ENCODE data around the gene TMEM201. TPM values are rescaled to one million over a fixed set of nuclear protein-coding genes. Genes with fewer than 3 reads are reported as not detected.

TMEM201 gene
- total and polyA plus RNA-seq, 2 of the 13 experiments (the other 11 are each of a cell fraction or from before 2014, with no cell fraction given): 1.5 to 8.2 TPM

DNA sequence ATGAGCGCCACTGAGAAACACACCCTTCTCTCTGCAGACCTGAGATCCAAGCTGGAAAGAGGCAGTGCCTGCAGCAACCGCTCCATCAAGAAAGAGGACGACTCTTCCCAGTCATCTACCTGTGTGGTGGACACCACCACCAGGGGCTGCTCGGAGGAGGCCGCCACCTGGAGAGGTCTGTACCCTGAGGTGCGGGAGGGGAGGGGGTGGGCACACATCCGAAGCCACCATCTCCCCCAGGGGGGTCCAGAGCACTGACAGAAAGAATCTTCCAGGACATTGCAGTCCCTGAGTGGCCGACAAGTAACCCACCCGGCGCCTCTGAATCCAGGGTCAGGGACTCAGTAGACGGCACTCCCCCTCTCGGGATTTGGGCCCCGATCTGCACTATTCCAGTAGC lies 23.0 kb downstream of the TMEM201 start (continued):
- TF ChIP-seq, protein P1, sequence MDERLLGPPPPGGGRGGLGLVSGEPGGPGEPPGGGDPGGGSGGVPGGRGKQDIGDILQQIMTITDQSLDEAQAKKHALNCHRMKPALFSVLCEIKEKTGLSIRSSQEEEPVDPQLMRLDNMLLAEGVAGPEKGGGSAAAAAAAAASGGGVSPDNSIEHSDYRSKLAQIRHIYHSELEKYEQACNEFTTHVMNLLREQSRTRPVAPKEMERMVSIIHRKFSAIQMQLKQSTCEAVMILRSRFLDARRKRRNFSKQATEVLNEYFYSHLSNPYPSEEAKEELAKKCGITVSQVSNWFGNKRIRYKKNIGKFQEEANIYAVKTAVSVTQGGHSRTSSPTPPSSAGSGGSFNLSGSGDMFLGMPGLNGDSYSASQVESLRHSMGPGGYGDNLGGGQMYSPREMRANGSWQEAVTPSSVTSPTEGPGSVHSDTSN (CRISPR knock-in tag; IDR thresholded peaks at IDR 0.05): no peak
- no peak for TF ChIP-seq ZNF143 (CRISPR knock-in tag; IDR thresholded peaks at IDR 0.05)
- TF ChIP-seq NRL (CRISPR knock-in tag; IDR thresholded peaks at IDR 0.05; ENCODE audit: borderline replicate concordance): no peak
- no peak for TF ChIP-seq SNAI1 (CRISPR knock-in tag; IDR thresholded peaks at IDR 0.05; ENCODE audit: borderline replicate concordance)
- no peak for TF ChIP-seq ZNF709 (CRISPR knock-in tag; IDR thresholded peaks at IDR 0.05)
- TF ChIP-seq, protein P2, sequence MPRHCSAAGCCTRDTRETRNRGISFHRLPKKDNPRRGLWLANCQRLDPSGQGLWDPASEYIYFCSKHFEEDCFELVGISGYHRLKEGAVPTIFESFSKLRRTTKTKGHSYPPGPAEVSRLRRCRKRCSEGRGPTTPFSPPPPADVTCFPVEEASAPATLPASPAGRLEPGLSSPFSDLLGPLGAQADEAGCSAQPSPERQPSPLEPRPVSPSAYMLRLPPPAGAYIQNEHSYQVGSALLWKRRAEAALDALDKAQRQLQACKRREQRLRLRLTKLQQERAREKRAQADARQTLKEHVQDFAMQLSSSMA (CRISPR knock-in tag; IDR thresholded peaks at IDR 0.05): no peak
- TF ChIP-seq, protein P3, sequence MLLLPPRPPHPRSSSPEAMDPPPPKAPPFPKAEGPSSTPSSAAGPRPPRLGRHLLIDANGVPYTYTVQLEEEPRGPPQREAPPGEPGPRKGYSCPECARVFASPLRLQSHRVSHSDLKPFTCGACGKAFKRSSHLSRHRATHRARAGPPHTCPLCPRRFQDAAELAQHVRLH (CRISPR knock-in tag; IDR thresholded peaks at IDR 0.05; ENCODE audit: borderline replicate concordance, low read depth): no peak

DNA sequence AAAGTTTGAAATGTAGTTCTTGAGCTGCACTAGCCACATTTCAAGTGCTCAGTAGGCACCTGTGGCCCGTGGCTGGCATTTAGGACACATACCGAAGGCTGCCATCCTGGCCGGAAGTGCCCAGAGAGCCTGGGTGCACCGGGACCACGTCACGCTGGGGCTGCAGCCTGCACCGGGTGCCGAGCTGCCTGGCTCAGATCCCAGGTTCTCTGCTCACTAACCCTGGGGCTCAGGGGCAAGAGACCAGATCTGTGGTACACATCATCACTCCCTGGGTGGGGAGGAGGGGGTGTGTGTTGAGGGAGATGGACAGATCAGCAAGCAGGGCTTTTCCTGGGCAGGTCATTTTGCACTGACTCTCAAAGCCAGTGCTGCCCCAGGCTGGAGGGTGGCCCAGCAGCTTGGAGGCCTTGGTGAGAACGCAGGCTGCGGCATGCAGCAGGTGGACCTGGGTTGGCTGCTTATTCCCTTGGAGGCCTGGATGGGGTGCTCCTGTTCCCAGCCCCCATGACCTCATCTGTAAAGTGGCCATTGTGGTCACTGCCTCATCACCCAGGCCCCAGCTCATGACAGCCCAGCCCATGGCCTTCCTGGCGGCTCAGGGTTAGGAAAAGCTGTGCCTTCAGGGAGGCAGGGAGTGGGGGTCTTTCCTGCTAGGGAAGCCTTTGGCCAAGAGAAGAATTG lies 23.6 kb downstream of the TMEM201 start:
- Histone ChIP-seq H3K4me1 (ENCODE audit: insufficient read depth, low read length) (0 out of 2 replicates have a peak, but pooled peaks cover 5% of the 10 kb centered on the region), H3K9ac (ENCODE audit: insufficient read depth, low read depth, low read length) (no peak overlapping the region), H3K27me3 (ENCODE audit: control insufficient read depth in 1 of 2, insufficient read depth in 2 of 2, low read length in 2 of 2) (no peaks in the 10 kb centered on the region), H4K20me1 (ENCODE audit: insufficient read depth, low read length) (no peaks in the 10 kb centered on the region), H3K79me2 (ENCODE audit: insufficient read depth, low read length) (no peaks in the 10 kb centered on the region), H2AFZ (ENCODE audit: low read length) (no peak overlapping the region), H3K4me2 (ENCODE audit: low read depth, low read length) (no peak overlapping the region), H3K36me3 (replicated peaks in 1 of 2; ENCODE audit: control insufficient read depth in 1 of 2, insufficient read depth in 2 of 2, low read length in 2 of 2) (peaks cover 16 to 27% of the 10 kb centered on the region in 2 experiments; a peak in 3 of 5 replicates), H3K4me3 (replicated peaks in 1 of 3; ENCODE audit: insufficient read depth in 1 of 3, low read depth in 2 of 3, low read length in 3 of 3) (no peak overlapping the region), H3K27ac (ENCODE audit: extremely low read length, insufficient read depth, low read length) (no peak overlapping the region), H3K9me3 (ENCODE audit: low read length) (no peaks in the 10 kb centered on the region)
- intact Hi-C loops (cut with micrococcal nuclease; ENCODE audit: unreplicated experiment): no loop called here
- 95% methylated on average over 9 of the region's 11 CpGs for WGBS (ENCODE audit: low lambda C conversion rate)
- ChIA-PET CTCF (ENCODE audit: low intra/inter-chr PET ratio, low total read pairs) (no interaction called here), POLR2A (no interaction called here)
- no TSS peak for BruUV-seq (replicated peaks)
- ATAC-seq: no peak
- DNase-seq (ENCODE audit: low spot score): no peak
- no peak for FAIRE-seq
- in situ Hi-C loops (cut with HindIII; ENCODE audit: extremely low pct_ligation_motif_present, low pct_unique_long_range_greater_than_20kb): no loop called here
- TF ChIP-seq ZNF34 (CRISPR knock-in tag; IDR thresholded peaks at IDR 0.05; ENCODE audit: borderline replicate concordance): no peak
- TF ChIP-seq SPEN (CRISPR knock-in tag; IDR thresholded peaks at IDR 0.05; ENCODE audit: low read depth): no peak
- no peak for TF ChIP-seq SALL1 (CRISPR knock-in tag; IDR thresholded peaks at IDR 0.05)
- no peak for TF ChIP-seq SSRP1 (CRISPR knock-in tag; IDR thresholded peaks at IDR 0.05)
- TF ChIP-seq CCAR2 (optimal IDR thresholded peaks at IDR 0.05; ENCODE audit: low read depth, low read length): no peak
- TF ChIP-seq, protein P4, sequence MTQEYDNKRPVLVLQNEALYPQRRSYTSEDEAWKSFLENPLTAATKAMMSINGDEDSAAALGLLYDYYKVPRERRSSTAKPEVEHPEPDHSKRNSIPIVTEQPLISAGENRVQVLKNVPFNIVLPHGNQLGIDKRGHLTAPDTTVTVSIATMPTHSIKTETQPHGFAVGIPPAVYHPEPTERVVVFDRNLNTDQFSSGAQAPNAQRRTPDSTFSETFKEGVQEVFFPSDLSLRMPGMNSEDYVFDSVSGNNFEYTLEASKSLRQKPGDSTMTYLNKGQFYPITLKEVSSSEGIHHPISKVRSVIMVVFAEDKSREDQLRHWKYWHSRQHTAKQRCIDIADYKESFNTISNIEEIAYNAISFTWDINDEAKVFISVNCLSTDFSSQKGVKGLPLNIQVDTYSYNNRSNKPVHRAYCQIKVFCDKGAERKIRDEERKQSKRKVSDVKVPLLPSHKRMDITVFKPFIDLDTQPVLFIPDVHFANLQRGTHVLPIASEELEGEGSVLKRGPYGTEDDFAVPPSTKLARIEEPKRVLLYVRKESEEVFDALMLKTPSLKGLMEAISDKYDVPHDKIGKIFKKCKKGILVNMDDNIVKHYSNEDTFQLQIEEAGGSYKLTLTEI (CRISPR knock-in tag; conservative IDR thresholded peaks at IDR 0.05): no peak
- TF ChIP-seq, protein P5, sequence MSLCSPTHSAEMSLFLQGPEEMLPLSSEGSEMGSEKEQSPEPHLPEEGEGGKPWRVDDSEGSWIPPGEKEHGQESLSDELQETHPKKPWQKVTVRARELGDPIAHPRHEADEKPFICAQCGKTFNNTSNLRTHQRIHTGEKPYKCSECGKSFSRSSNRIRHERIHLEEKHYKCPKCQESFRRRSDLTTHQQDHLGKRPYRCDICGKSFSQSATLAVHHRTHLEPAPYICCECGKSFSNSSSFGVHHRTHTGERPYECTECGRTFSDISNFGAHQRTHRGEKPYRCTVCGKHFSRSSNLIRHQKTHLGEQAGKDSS (CRISPR knock-in tag; IDR thresholded peaks at IDR 0.05; ENCODE audit: borderline replicate concordance, low read depth): no peak
- TF ChIP-seq, protein P6, sequence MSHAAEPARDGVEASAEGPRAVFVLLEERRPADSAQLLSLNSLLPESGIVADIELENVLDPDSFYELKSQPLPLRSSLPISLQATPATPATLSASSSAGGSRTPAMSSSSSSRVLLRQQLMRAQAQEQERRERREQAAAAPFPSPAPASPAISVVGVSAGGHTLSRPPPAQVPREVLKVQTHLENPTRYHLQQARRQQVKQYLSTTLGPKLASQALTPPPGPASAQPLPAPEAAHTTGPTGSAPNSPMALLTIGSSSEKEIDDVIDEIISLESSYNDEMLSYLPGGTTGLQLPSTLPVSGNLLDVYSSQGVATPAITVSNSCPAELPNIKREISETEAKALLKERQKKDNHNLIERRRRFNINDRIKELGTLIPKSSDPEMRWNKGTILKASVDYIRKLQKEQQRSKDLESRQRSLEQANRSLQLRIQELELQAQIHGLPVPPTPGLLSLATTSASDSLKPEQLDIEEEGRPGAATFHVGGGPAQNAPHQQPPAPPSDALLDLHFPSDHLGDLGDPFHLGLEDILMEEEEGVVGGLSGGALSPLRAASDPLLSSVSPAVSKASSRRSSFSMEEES (CRISPR knock-in tag; IDR thresholded peaks at IDR 0.05): no peak
- no peak for TF ChIP-seq GZF1 (CRISPR knock-in tag; IDR thresholded peaks at IDR 0.05)
